IMR-90 (cell line): Measurements from ENCODE around the gene OR4X1. TPM values are rescaled to one million over a fixed set of nuclear protein-coding genes. Genes with fewer than 3 reads are reported as not detected.

Source experiments
- ATAC-seq: fragments of 200-7000 bp; cut with Tn5 transposase; 2 replicates; pipeline ENCODE4 v1.9.1; 2020; ENCODE audit warnings: low read depth, mild to moderate bottlenecking, moderate library complexity
- BruUV-seq: library from RNA; stranded (reverse); fragments of 400-500 nt; replicated peaks from 2 replicates; lab custom pipeline; 2021; lab: Mats Ljungman, UMichigan
- CTCF ChIA-PET: fragments of 300-600 bp; formaldehyde crosslinking; extraction: SDS; loops from one replicate; lab custom pipeline; 2021; ENCODE audit warnings: antibody characterized with exemption; lab: Yijun Ruan, JAX
- POLR2A ChIA-PET: fragments of 300-600 bp; sonication (Branson Sonifier 250); formaldehyde crosslinking; loops from one replicate; lab custom pipeline; 2022; ENCODE audit warnings: antibody characterized with exemption; ENCODE audit not compliant: unreplicated experiment; lab: Charles Lee
- DNase-seq: peaks from one replicate; pipeline ENCODE4 v3.0.0; 2013
- H2AFZ ChIP-seq: replicated peaks from 2 replicates; pipeline ENCODE3; 2013; ENCODE audit warnings: low read length, mild to moderate bottlenecking; ENCODE audit not compliant: poor library complexity
- H2AK5ac ChIP-seq: 2 replicates; pipeline ENCODE4 v1.6.1; 2013; ENCODE audit warnings: low read depth, low read length, inconsistent platforms
- H2AK9ac ChIP-seq: replicated peaks from 2 replicates; pipeline ENCODE3; 2013; ENCODE audit warnings: mild to moderate bottlenecking, low read depth, low read length, moderate library complexity; ENCODE audit not compliant: poor library complexity
- H2BK120ac ChIP-seq: 2 replicates; pipeline ENCODE4 v1.6.1; 2013; ENCODE audit warnings: low read depth, low read length, inconsistent platforms
- H2BK15ac ChIP-seq: 3 replicates; pipeline ENCODE4 v1.6.1; 2013; ENCODE audit warnings: low read depth, low read length, inconsistent platforms
- H2BK20ac ChIP-seq: 2 replicates; pipeline ENCODE4 v1.6.1; 2013; ENCODE audit warnings: low read depth, mild to moderate bottlenecking, inconsistent platforms, low read length, moderate library complexity
- H2BK5ac ChIP-seq: 2 replicates; pipeline ENCODE4 v1.6.1; 2013; ENCODE audit warnings: mild to moderate bottlenecking, low read depth, low read length, inconsistent platforms; ENCODE audit not compliant: poor library complexity, severe bottlenecking
- H3K14ac ChIP-seq: replicated peaks from 2 replicates; pipeline ENCODE4 v1.6.1; 2013; ENCODE audit warnings: low read depth, low read length, inconsistent platforms
- H3K18ac ChIP-seq: 2 replicates; pipeline ENCODE4 v1.6.1; 2013; ENCODE audit warnings: low read depth, low read length, control low read depth
- H3K23ac ChIP-seq: 2 replicates; pipeline ENCODE4 v1.6.1; 2013; ENCODE audit warnings: low read depth, low read length, inconsistent platforms
- H3K27ac ChIP-seq: 2 replicates; pipeline ENCODE4 v1.5.1; 2013; ENCODE audit warnings: mild to moderate bottlenecking, control low read depth, low read length; ENCODE audit not compliant: insufficient read depth
- H3K27me3 ChIP-seq: 2 replicates; pipeline ENCODE4 v1.6.1; 2013; ENCODE audit warnings: low read length; ENCODE audit not compliant: control insufficient read depth, insufficient read depth
- H3K36me3 ChIP-seq: 2 replicates; pipeline ENCODE4 v1.6.1; 2013; ENCODE audit warnings: low read length, mixed read lengths; ENCODE audit not compliant: control insufficient read depth, insufficient read depth
- H3K4ac ChIP-seq: 2 replicates; pipeline ENCODE4 v1.6.1; 2013; ENCODE audit warnings: low read depth, low read length, inconsistent platforms
- H3K4me1 ChIP-seq: 2 replicates; pipeline ENCODE4 v1.6.1; 2013; ENCODE audit warnings: low read length, mixed read lengths; ENCODE audit not compliant: control insufficient read depth, insufficient read depth
- H3K4me2 ChIP-seq: 2 replicates; pipeline ENCODE4 v1.6.1; 2013; ENCODE audit warnings: low read depth, mild to moderate bottlenecking, control low read depth, low read length, moderate library complexity
- H3K4me3 ChIP-seq: 2 replicates; pipeline ENCODE4 v1.5.1; 2013; ENCODE audit warnings: low read depth, mild to moderate bottlenecking, control low read depth, low read length, moderate library complexity; ENCODE audit not compliant: insufficient read depth
- H3K56ac ChIP-seq: 2 replicates; pipeline ENCODE4 v1.6.1; 2013; ENCODE audit warnings: low read length, inconsistent platforms; ENCODE audit not compliant: insufficient read depth; ENCODE audit errors: extremely low read depth
- H3K79me1 ChIP-seq, 2 experiments: 2 replicates each; pipeline ENCODE4 v1.6.1; 2013; ENCODE audit warnings: low read length in 2 of 2, inconsistent platforms in 1 of 2, low read depth in 1 of 2
- H3K9ac ChIP-seq: 2 replicates; pipeline ENCODE4 v1.6.1; 2013; ENCODE audit warnings: low read depth, low read length, control low read depth
- H3K9me1 ChIP-seq: 2 replicates; pipeline ENCODE4 v1.6.1; 2013; ENCODE audit warnings: low read length, inconsistent platforms; ENCODE audit not compliant: insufficient read depth
- H3K9me3 ChIP-seq: 2 replicates; pipeline ENCODE4 v1.6.1; 2013; ENCODE audit warnings: low read length; ENCODE audit not compliant: control insufficient read depth, insufficient read depth
- H4K20me1 ChIP-seq: 2 replicates; pipeline ENCODE4 v1.6.1; 2013; ENCODE audit warnings: low read length, inconsistent platforms; ENCODE audit not compliant: insufficient read depth
- H4K5ac ChIP-seq: 2 replicates; pipeline ENCODE4 v1.6.1; 2013; ENCODE audit warnings: mild to moderate bottlenecking, low read depth, low read length, control low read depth
- H4K8ac ChIP-seq, 2 experiments: 2 replicates each; pipeline ENCODE4 v1.6.1; 2013; ENCODE audit warnings: low read depth in 2 of 2, low read length in 2 of 2, control low read depth in 1 of 2, inconsistent platforms in 1 of 2
- H4K91ac ChIP-seq: 2 replicates; pipeline ENCODE4 v1.6.1; 2013; ENCODE audit warnings: low read depth, low read length, inconsistent platforms; ENCODE audit not compliant: insufficient read depth
- CTCF ChIP-seq: conservative IDR thresholded peaks from 2 replicates; pipeline ENCODE4 v1.5.1; 2012; ENCODE audit warnings: mild to moderate bottlenecking, low read depth, low read length, improper control_type of control experiment
- SMC3 ChIP-seq: fragments of 150-350 bp; IDR thresholded peaks from 2 replicates; pipeline ENCODE4 v1.6.1; 2016; ENCODE audit warnings: low read depth, mild to moderate bottlenecking, antibody characterized with exemption, low read length, moderate library complexity
- USF2 ChIP-seq: fragments of 150-350 bp; IDR thresholded peaks from 2 replicates; pipeline ENCODE4 v1.6.1; 2017; ENCODE audit warnings: mild to moderate bottlenecking, antibody characterized with exemption, low read length, low read depth
- WGBS, 2 experiments: methylation state at CpG; one replicate each; pipeline versions ENCODE4 v1.1.5 to v1.1.7; 2013; ENCODE audit warnings: missing lambda C conversion rate in 2 of 2; ENCODE audit not compliant: insufficient read length in 1 of 2; ENCODE audit errors: extremely low coverage in 2 of 2; 5-methylcytosine and 5-hydroxymethylcytosine counted together
- dilution Hi-C: fragments of 300-500 bp; cut with HindIII; formaldehyde crosslinking; loops from one replicate; pipeline ENCODE4 v1.14.3; 2018; ENCODE audit warnings: low sequenced_read_pairs; ENCODE audit not compliant: unreplicated experiment
- in situ Hi-C: fragments of 300-500 bp; cut with MboI; formaldehyde crosslinking; loops from 3 replicates; pipeline ENCODE4 v1.14.3; 2019; ENCODE audit warnings: low sequenced_read_pairs, inconsistent platforms, mixed read lengths
- intact Hi-C: fragments of 100-400 bp; cut with micrococcal nuclease; formaldehyde crosslinking; loops from 2 replicates; pipeline ENCODE4 v1.10.0; 2022
- polyA plus RNA-seq, 3 experiments: library from polyadenylated mRNA; depleted of rRNA; stranded (reverse); fragments of >200 nt; gene quantifications; 2 replicates each; pipeline ENCODE4 v1.2.3, GENCODE V29; 2012; ENCODE audit warnings: low replicate concordance in 1 of 3
- total RNA-seq: library from RNA; depleted of rRNA; stranded (reverse); fragments of >200 nt; gene quantifications from 2 replicates; pipeline ENCODE4 v1.2.3, GENCODE V29; 2012

OR4X1 gene
- total and polyA plus RNA-seq, 2 of the 4 experiments (the other 2 are of a cell fraction) = not detected

GRCh38 chr11:48261600-48261999 is 2.1 kb upstream of the OR4X1 start:
- no peak overlapping the region for H3K4ac ChIP-seq
- WGBS, 2 experiments = no CpG with 5 or more reads among the region's 2 CpGs
- no peak overlapping the region for H2BK120ac ChIP-seq
- no peak overlapping the region for H3K14ac ChIP-seq
- H3K56ac ChIP-seq = no peak overlapping the region
- no peak overlapping the region for H3K9ac ChIP-seq
- ATAC-seq (no peak), DNase-seq (no peak)
- no peak overlapping the region for H3K27ac ChIP-seq
- POLR2A ChIA-PET = no interaction called here
- H2AK5ac ChIP-seq = no peak overlapping the region
- H3K4me1 ChIP-seq = no peaks in the 10 kb centered on the region
- no peaks in the 10 kb centered on the region for H3K27me3 ChIP-seq
- no peak overlapping the region for H4K5ac ChIP-seq
- H3K9me1 ChIP-seq = no peaks in the 10 kb centered on the region
- H3K18ac ChIP-seq = no peak overlapping the region
- no peaks in the 10 kb centered on the region for H3K36me3 ChIP-seq
- H2AFZ ChIP-seq = no peak overlapping the region
- no peak overlapping the region for H3K23ac ChIP-seq
- H2AK9ac ChIP-seq = no peak overlapping the region
- H2BK20ac ChIP-seq = no peak overlapping the region
- no peaks in the 10 kb centered on the region for H4K20me1 ChIP-seq
- no peak overlapping the region for H2BK5ac ChIP-seq
- dilution Hi-C loops = no loop called here
- H4K91ac ChIP-seq = no peak overlapping the region
- no TSS peak for BruUV-seq
- no peak overlapping the region for H3K4me2 ChIP-seq
- in situ Hi-C loops = no loop called here
- H4K8ac ChIP-seq = no peak overlapping the region
- H3K4me3 ChIP-seq = no peak overlapping the region
- TF ChIP-seq USF2 (no peak), CTCF (no peak), SMC3 (no peak)
- H3K79me1 ChIP-seq = no peaks in the 10 kb centered on the region
- H3K9me3 ChIP-seq = no peaks in the 10 kb centered on the region
- intact Hi-C loops = no loop called here
- CTCF ChIA-PET = no interaction called here
- H2BK15ac ChIP-seq = no peak overlapping the region
